Neural cell (in vitro differentiated cells): ENCODE results near the gene TRMU.

ENCODE experiments used
- CTCF ChIP-seq: fragments of 450-650 bp; IDR thresholded peaks from 2 replicates; pipeline ENCODE4 v1.5.1; 2014; ENCODE audit warnings: antibody characterized with exemption, mild to moderate bottlenecking, moderate library complexity; ENCODE audit not compliant: poor library complexity, severe bottlenecking
- EP300 ChIP-seq: fragments of 450-650 bp; conservative IDR thresholded peaks from 2 replicates; pipeline ENCODE4 v1.6.1; 2014; ENCODE audit warnings: antibody characterized with exemption, mild to moderate bottlenecking, moderate library complexity; ENCODE audit not compliant: poor library complexity, severe bottlenecking
- EZH2 ChIP-seq: fragments of 200-600, 300-800 bp; shearing (Covaris generic), sonication (generic); IDR thresholded peaks from 2 replicates; pipeline ENCODE4 v1.6.1; 2014; ENCODE audit warnings: antibody characterized with exemption, low read length, borderline replicate concordance, mild to moderate bottlenecking; ENCODE audit not compliant: insufficient read depth, poor library complexity, severe bottlenecking
- MXI1 ChIP-seq: fragments of 450-650 bp; conservative IDR thresholded peaks from 2 replicates; pipeline ENCODE4 v1.6.1; 2014; ENCODE audit warnings: antibody characterized with exemption, mild to moderate bottlenecking; ENCODE audit not compliant: poor library complexity, severe bottlenecking
- POLR2AphosphoS5 ChIP-seq: IDR thresholded peaks from 2 replicates; pipeline ENCODE4 v1.6.1; 2012
- RAD21 ChIP-seq: fragments of 450-650 bp; conservative IDR thresholded peaks from 2 replicates; pipeline ENCODE4 v1.6.1; 2014; ENCODE audit warnings: antibody characterized with exemption, mild to moderate bottlenecking, moderate library complexity
- REST ChIP-seq: IDR thresholded peaks from 2 replicates; pipeline ENCODE4 v1.6.1; 2012; ENCODE audit warnings: borderline replicate concordance
- SMC3 ChIP-seq: fragments of 450-650 bp; conservative IDR thresholded peaks from 2 replicates; pipeline ENCODE4 v1.6.1; 2014; ENCODE audit warnings: antibody characterized with exemption, mild to moderate bottlenecking, moderate library complexity; ENCODE audit not compliant: poor library complexity
- TAF1 ChIP-seq: IDR thresholded peaks from 2 replicates; pipeline ENCODE4 v1.6.1; 2012; ENCODE audit warnings: low read depth

- TF ChIP-seq CTCF (no peak), POLR2AphosphoS5 (no peak), TAF1 (no peak), EZH2 (no peak), REST (no peak), EP300 (no peak), MXI1 (no peak), RAD21 (no peak), SMC3 (no peak)
These were observed 31.5 kb downstream of the TRMU start for GRCh38 chr22:46366801-46367706.
